Measurements from ENCODE around the gene MAP3K19. TPM values are rescaled to one million over a fixed set of nuclear protein-coding genes. Genes with fewer than 3 reads are reported as not detected.

Gene MAP3K19
- total RNA-seq, 2 donors from 2014 or later = not detected

- Mint-ChIP-seq H3K36me3 (ENCODE audit: low read depth) (peaks cover 9% of the 10 kb centered on the region), H3K4me1 (peaks cover 5% of the 10 kb centered on the region), H3K27ac (peak within 1 kb of the TSS; percentile 100), H3K27me3 (ENCODE audit: insufficient read depth) (no peaks in the 10 kb centered on the region), H3K4me3 (peak within 1 kb of the TSS; percentile 100), H3K9me3 (peaks cover 8% of the 10 kb centered on the region)
- Histone ChIP-seq H3K27me3 (ENCODE audit: control insufficient read depth, insufficient read depth, low read length, poor library complexity, severe bottlenecking) (no peaks in the 10 kb centered on the region), H3K4me3 (ENCODE audit: low read length) (peak within 1 kb of the TSS; percentile 98), H3K9ac (ENCODE audit: extremely low read depth, low read length, poor library complexity, severe bottlenecking) (peak within 1 kb of the TSS; percentile 100), H3K9me3 (ENCODE audit: control insufficient read depth, low read length) (no peaks in the 10 kb centered on the region), H3K27ac (ENCODE audit: low read depth, low read length) (peak within 1 kb of the TSS; percentile 97), H3K4me1 (ENCODE audit: control insufficient read depth, insufficient read depth, low read length) (no peaks in the 10 kb centered on the region), H3K36me3 (ENCODE audit: control insufficient read depth, insufficient read depth, low read length) (peaks cover 21% of the 10 kb centered on the region)
- DNase-seq = peak; percentile 100
- peak; percentile 30 for TF ChIP-seq CTCF (conservative IDR thresholded peaks at IDR 0.05)
- WGBS, 2 experiments (ENCODE audit: insufficient coverage in 1 of 2, insufficient read length in 1 of 2) = 0% methylated on average over 29 to 83 of the region's 83 CpGs
These were observed 128.5 kb downstream of the MAP3K19 start, which contains the start of gene CCNT2 for GRCh38 chr2:134918526-134919340. Gene CCNT2 (plus strand): TSS chr2:134918822. CDS start chr2:134918855, 33 bp downstream.

- DNase-seq = no peak
- H3K27me3 ChIP-seq (ENCODE audit: control insufficient read depth, insufficient read depth, low read length, poor library complexity, severe bottlenecking) = no peaks in the 10 kb centered on the region
- H3K27me3 Mint-ChIP-seq (ENCODE audit: insufficient read depth) = no peaks in the 10 kb centered on the region
- no peaks in the 10 kb centered on the region for H3K4me1 ChIP-seq (ENCODE audit: control insufficient read depth, insufficient read depth, low read length)
- peaks cover 5% of the 10 kb centered on the region for H3K4me1 Mint-ChIP-seq
- peak overlapping the region; percentile 100 for H3K27ac Mint-ChIP-seq
- H3K36me3 ChIP-seq (ENCODE audit: control insufficient read depth, insufficient read depth, low read length) = peaks cover 16% of the 10 kb centered on the region
- H3K9ac ChIP-seq (ENCODE audit: extremely low read depth, low read length, poor library complexity, severe bottlenecking) = peak overlapping the region; percentile 100
- peaks cover 11% of the 10 kb centered on the region for H3K36me3 Mint-ChIP-seq (ENCODE audit: low read depth)
- peak overlapping the region; percentile 100 for H3K4me3 Mint-ChIP-seq
- no peaks in the 10 kb centered on the region for H3K9me3 ChIP-seq (ENCODE audit: control insufficient read depth, low read length)
- peak overlapping the region; percentile 93 for H3K4me3 ChIP-seq (ENCODE audit: low read length)
- WGBS, 2 experiments (ENCODE audit: insufficient coverage in 1 of 2, insufficient read length in 1 of 2) = 1% methylated on average over 15 to 36 of the region's 38 CpGs
- TF ChIP-seq CTCF (conservative IDR thresholded peaks at IDR 0.05) = peak; percentile 61
- H3K27ac ChIP-seq (ENCODE audit: low read depth, low read length) = peak overlapping the region; percentile 93
- H3K9me3 Mint-ChIP-seq = peaks cover 14% of the 10 kb centered on the region
These were observed 129.2 kb downstream of the MAP3K19 start for GRCh38 chr2:134917888-134918525.

- Mint-ChIP-seq H3K27ac (peak overlapping the region; percentile 100), H3K4me1 (peaks cover 5% of the 10 kb centered on the region), H3K27me3 (ENCODE audit: insufficient read depth) (no peaks in the 10 kb centered on the region), H3K9me3 (peaks cover 19% of the 10 kb centered on the region), H3K36me3 (ENCODE audit: low read depth) (peaks cover 11% of the 10 kb centered on the region), H3K4me3 (peak overlapping the region; percentile 100)
- H3K36me3 ChIP-seq (ENCODE audit: control insufficient read depth, insufficient read depth, low read length) = peaks cover 12% of the 10 kb centered on the region
- WGBS, 2 experiments (ENCODE audit: insufficient coverage in 1 of 2, insufficient read length in 1 of 2) = 55 to 66% methylated on average over 7 to 16 of the region's 16 CpGs
- H3K4me1 ChIP-seq (ENCODE audit: control insufficient read depth, insufficient read depth, low read length) = no peaks in the 10 kb centered on the region
- peak; percentile 63 for DNase-seq
- H3K4me3 ChIP-seq (ENCODE audit: low read length) = peak overlapping the region; percentile 93
- H3K9ac ChIP-seq (ENCODE audit: extremely low read depth, low read length, poor library complexity, severe bottlenecking) = peak overlapping the region; percentile 100
- H3K27ac ChIP-seq (ENCODE audit: low read depth, low read length) = peak overlapping the region; percentile 93
- H3K9me3 ChIP-seq (ENCODE audit: control insufficient read depth, low read length) = no peaks in the 10 kb centered on the region
- no peak for TF ChIP-seq CTCF (conservative IDR thresholded peaks at IDR 0.05)
- no peaks in the 10 kb centered on the region for H3K27me3 ChIP-seq (ENCODE audit: control insufficient read depth, insufficient read depth, low read length, poor library complexity, severe bottlenecking)
These were observed 129.8 kb downstream of the MAP3K19 start for GRCh38 chr2:134917360-134917865.

Other genes with a start within 250 kb of the MAP3K19 start
- gene ACMSD, start 208.8 kb downstream of the MAP3K19 start, total RNA-seq = not detected
- 10 to 100 TPM; 51.4 to 53.3 TPM for gene CCNT2, start 128.6 kb downstream of the MAP3K19 start, total RNA-seq
- gene RAB3GAP1, start 4.8 kb upstream of the MAP3K19 start, total RNA-seq = 10 to 100 TPM; 28.5 to 29.6 TPM

All from endodermal cell (in vitro differentiated cells).